SK-N-MC (cell line): ENCODE measurements around the gene MAT2A.
"Not testable (repeated sequence)": the region's sequence is repeated elsewhere in the genome, so short reads cannot be mapped to it uniquely, and the experiment has no call there.

Source experiments
- EZH2 ChIP-seq: fragments of 200-600 bp; sonication (generic); IDR thresholded peaks from one replicate; pipeline ENCODE4 v1.6.1; 2017; ENCODE audit warnings: antibody characterized with exemption
- FOXP2 ChIP-seq: optimal IDR thresholded peaks from 2 replicates; pipeline ENCODE3; 2011; ENCODE audit warnings: mild to moderate bottlenecking, moderate library complexity; ENCODE audit not compliant: insufficient read depth; ENCODE audit errors: extremely low read length, control extremely low read depth
- POLR2AphosphoS5 ChIP-seq: IDR thresholded peaks from 2 replicates; pipeline ENCODE4 v1.6.1; 2012; ENCODE audit warnings: mild to moderate bottlenecking, low read depth, low read length, borderline replicate concordance

DNA sequence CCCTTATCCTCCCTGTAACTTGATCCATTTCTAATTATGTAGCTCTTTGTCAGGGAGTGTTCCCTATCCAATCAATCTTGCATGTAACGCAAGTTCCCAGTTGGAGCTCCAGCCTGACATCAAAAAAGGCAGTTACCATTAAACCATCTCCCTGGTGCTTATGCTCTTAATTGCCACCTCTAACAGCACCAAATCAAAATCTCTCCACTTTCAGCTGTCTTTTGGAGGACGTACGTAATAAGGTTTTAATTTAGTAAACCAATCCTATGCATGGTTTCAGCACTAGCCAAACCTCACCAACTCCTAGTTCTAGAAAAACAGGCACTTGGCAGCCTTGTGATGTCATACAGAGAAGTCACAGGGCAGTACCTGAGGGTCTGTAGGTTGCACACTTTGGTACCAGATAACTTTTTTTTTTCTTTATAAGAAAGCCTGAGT, 5.3 kb downstream of the MAT2A start:
- not testable (repeated sequence) for TF ChIP-seq FOXP2, EZH2
- TF ChIP-seq POLR2AphosphoS5 = 0 out of 2 replicates have a peak, but pooled peaks have one; percentile 24
